ENCODE measurements around the gene SRBD1. TPM values are rescaled to one million over a fixed set of nuclear protein-coding genes. Genes with fewer than 3 reads are reported as not detected.

Gene SRBD1
- total RNA-seq, 1 donor, result 22.1 TPM

DNA sequence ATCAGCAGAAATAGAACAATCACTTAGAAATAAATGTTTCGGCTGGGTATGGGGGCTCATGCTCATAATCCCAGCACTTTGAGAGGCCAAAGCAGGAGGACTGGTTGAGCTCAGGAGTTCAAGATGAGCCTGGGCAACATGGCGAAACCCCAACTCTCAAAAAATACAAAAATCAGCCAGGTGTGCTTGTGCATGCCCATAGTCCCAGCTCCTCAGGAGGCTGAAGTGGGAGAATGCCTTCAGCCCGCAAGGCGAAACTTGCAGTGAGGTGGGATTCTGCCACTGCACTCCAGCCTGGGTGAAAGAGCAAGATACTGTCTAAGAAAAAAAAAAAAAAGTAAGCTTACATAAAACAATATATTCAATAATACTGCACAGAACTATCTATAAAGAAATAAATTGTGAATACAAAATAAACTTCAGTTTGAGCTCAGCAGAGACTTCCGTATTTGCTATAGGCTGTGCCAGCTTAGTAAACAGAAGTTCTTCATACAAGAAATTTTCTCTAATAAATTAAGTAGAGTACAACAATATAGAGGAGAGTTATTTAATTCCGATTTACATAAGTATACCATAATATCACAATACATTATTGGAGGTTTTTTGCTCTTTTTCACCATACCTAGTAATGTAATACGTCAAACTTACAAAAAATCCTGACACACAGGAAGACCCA is 43.6 kb downstream of the SRBD1 start:
- DNase-seq (ENCODE audit: low read depth in 2 of 3, low spot score in 2 of 3), result peak in 1 of 3 donors; percentile 14

DNA sequence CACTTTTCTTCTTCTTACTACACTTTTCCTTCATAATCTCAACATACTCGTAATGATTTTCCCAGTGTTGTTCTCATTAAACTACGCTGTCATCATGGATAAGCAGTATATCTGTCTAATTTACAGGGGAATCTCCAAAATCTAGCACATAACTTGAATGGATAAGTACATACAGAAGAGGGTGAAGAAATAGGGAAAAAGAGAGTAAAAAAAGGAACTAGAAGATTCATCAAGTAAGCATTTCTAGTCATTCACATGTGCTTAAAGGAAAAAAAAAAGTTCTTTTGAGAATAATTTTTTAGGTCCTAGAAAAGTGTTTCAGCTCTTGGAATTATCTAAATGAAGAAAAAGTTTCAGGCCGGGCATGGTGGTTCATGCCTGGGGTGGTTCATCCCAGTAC is 51.6 kb downstream of the SRBD1 start:
- DNase-seq (ENCODE audit: low read depth in 2 of 3, low spot score in 2 of 3), result no peak

DNA sequence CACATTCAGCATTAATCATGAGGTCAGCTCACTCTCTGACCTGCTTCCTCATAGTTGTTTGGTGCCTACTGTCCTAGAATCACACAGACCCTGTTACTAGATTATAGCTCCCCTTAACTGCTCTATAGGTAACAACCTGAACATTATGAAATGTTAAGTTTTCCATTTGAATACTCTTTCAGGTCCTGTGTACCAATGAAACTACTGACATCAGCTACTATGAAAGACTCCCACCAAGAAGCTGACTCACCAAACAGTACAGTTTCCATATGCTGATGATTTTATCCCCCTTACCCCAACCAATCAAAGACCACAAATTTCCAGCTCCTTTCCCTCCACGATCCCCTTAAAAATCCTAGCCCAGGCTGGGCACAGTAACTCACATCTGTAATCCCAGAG is 56.3 kb downstream of the SRBD1 start:
- no peak for DNase-seq (ENCODE audit: low read depth in 2 of 3, low spot score in 2 of 3)

DNA sequence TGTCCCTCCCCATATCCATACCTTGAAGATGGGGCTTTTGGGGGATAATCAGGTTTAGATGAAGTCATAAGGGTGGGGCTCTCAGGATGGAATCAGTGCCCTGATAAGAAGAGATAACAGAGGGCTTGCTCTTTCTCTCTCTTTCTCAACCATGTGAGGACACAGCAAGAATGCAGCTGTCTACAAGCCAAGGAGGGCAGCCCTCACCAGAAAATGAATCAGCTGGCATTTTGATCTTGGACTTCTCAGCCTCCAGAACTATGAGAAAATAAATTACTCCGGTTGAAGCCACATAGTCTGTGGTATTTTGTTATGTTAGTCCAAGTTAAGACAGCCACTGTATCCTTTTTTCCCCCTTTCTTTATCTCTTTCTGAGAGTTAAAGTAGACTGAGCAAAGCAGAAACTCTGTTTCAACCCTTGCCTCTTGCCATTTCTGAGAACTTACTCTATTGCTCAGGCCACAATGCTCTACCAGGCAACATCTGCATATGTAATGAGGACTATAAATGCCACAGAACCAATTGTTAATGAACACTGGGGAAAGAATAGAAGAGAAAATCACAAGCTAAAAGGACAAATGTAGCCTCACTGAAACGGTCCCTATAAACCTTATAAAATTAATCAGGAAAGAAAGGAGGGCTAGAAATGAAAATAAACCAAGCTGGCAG is 56.9 kb downstream of the SRBD1 start:
- no peak for DNase-seq (ENCODE audit: low read depth in 2 of 3, low spot score in 2 of 3)

DNA sequence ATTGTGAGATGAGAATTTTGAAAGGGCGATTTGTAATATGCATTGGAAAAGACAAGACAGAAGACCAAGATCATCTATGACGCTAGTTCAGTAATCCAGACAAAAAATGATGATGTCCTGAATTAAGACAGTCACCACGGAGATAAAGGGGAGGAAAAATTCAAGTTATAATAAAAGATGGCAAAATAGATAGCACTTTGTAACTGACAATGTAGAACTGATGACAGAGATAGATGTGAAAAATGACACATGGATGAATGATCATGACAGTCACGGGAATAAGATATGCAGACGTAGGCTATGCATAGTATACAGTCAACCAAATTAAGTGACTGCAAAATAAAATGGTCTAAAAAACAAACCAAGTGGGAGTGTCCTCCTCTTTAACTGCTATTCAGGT is 59.2 kb downstream of the SRBD1 start:
- DNase-seq (ENCODE audit: low read depth in 2 of 3, low spot score in 2 of 3), result no peak

DNA sequence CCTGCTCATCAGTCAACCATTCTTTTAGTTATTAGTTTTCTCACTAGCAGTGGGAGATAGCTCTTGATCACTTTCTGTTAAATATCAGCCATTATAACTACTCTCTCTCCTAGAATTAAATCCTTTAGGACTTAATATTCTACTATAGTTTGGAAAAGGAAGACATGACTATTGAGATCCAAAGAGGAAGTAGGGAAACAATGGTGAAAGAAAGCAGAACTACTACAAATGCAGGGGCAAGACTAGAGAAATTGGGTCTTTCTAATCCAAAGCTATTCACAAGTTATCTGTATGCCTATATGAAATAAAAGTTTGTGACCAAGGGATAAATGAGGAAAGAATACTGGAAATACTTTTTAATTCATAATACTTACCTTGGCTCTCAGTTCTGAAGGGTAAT is 65.1 kb downstream of the SRBD1 start:
- DNase-seq (ENCODE audit: low read depth in 2 of 3, low spot score in 2 of 3), result peak in 1 of 3 donors; percentile 12

DNA sequence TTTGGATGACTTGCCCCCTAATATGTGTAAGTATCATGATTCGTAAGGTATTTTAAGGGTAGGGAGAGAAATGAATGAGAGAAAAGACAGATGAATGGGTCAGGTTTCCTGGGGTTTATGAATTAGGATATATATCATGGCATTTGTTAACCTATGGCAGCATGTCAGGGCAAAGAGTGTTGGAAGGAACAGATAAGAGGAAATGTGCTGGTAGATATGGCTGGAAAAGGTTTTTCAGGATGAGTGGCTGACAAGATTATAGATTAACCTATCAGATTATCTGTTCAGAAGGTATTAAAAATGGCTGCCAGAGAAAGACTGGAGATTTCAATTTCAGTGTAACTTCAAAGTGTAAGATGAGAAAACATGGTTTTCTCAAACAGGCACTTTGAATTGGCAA is 67.8 kb downstream of the SRBD1 start:
- no peak for DNase-seq (ENCODE audit: low read depth in 2 of 3, low spot score in 2 of 3)

DNA sequence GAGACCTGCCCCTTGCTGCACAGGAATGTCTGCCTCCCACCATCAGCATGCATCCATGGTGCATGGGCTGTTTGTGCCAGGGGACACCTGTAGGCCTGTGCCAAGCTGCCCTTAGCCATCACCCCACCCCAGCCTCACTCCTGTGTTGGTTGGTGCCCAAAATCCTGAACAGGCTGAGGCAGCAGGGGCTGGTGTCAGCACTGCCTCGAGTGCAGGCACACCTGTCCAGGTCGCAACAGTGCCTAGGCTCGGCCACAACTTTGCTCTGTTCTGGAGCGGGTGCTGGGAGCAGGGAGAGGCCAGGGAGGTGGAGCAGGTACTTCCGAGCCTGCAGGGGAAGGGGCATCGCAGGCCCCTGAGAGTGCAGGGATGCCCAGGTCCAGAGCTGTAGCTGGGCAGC is 69.1 kb downstream of the SRBD1 start:
- DNase-seq (ENCODE audit: low read depth in 2 of 3, low spot score in 2 of 3), result no peak

DNA sequence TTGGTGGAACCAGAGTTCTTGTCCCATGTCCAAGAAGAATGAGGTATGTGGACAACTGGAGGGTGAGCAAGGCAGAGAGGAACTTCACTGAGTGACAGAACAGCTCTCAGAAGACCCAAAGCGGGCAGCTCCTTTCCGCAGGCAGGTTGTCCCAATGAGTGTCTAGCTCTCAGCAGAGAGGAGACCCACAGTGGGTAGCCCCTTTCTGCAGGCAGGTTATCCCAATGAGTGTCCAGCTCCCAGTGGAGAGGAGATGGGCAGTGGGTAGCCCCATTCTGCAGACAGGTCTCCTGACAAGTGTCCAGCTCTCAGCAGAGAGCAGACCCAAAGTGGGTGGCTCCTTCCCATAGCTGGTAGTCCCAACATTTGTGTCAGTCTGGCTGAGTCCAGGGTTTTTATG is 69.6 kb downstream of the SRBD1 start:
- peak in 1 of 3 donors; percentile 3 for DNase-seq (ENCODE audit: low read depth in 2 of 3, low spot score in 2 of 3)

DNA sequence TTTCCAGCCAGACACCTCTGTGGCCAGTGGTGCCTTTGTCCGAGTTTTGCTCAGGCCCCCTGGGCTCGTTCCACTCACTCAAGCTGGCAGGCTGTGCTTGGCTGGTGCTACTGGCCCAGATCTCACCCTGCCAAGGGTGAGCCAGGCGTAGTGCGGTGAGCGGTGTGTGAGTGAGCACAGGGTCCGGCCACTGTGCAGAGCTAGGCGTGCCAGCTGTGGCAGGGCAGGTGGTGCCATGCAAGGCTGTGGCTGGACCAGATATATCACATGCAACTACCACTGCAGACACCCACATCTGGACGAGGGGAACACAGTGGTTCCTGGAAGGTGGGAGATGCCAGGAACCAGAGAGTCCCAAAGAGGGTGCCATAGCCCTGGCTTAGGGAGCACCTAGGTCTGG is 70.1 kb downstream of the SRBD1 start:
- DNase-seq (ENCODE audit: low read depth in 2 of 3, low spot score in 2 of 3), result no peak

DNA sequence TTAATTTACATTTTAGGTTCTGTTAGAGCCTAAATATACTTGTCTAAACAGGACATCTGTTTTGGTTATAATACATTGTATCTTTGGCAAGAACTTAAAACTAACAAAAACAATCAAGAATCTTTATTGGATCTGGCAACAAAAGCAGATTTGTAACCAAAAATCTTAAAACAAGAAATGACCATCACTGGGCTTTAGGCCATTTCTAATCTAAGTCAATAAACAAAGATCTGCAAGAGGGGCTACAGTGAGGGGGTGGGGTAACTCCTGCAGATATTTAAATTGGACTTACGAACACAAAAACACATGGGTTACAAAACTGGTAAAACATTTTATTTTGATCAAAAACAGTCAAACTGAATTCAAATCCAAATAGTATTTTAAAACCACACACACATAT is 77.3 kb downstream of the SRBD1 start:
- no peak for DNase-seq (ENCODE audit: low read depth in 2 of 3, low spot score in 2 of 3)

DNA sequence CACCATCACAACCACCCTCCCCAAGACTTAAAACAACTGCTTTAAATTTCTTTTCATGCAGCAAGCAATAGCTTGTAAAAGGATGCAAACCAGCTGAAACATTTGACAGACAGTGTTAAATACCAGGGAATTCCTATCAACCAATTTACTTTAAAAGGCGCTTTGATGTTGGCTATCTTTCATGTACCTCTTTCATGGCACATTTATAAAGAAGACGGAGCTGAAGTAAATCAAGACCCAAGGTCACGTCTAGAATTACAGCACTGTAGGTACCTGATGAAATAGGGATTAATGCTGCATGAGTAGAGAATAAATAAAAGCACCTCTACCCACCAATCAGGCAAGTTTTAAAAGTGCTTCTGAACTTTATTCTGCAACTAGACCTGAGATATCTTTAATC is 78.9 kb downstream of the SRBD1 start:
- no peak for DNase-seq (ENCODE audit: low read depth in 2 of 3, low spot score in 2 of 3)

DNA sequence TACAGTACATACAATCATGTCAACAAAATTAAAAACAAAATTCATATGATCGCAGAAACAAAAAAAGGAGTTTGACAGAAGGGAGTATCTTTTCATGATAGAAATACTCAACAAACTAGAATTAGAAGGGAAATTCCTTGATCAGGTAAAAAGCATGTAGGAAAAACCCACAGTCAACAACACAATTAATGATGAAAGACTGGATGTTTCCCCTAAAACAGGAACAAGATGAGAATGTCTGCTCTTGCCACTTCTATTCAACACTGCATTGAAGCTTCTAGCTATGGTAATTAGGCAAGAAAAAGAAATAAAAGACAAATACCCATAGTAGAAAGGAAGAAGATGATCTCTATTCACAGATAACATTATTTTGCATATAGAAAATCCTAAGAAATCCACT is 87.1 kb downstream of the SRBD1 start:
- no peak for DNase-seq (ENCODE audit: low read depth in 2 of 3, low spot score in 2 of 3)

DNA sequence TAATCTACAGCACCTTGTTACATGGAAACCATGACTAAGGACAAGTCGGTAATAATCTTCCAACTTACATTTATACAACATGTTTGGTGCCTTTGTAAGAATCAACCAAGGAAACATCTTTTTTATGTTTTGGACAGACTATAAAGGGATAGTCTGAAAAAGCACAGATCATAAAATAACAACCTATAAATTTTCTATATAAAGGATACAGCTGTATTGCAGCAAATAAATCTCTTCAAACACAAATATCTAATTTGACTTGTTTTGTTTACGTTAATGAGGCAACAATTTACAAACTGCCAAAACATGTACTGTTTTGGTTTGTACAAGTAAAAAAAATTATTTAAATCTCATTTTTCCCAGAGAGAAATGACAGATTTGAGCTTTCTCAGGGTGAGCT is 92.5 kb downstream of the SRBD1 start:
- no peak for DNase-seq (ENCODE audit: low read depth in 2 of 3, low spot score in 2 of 3)

DNA sequence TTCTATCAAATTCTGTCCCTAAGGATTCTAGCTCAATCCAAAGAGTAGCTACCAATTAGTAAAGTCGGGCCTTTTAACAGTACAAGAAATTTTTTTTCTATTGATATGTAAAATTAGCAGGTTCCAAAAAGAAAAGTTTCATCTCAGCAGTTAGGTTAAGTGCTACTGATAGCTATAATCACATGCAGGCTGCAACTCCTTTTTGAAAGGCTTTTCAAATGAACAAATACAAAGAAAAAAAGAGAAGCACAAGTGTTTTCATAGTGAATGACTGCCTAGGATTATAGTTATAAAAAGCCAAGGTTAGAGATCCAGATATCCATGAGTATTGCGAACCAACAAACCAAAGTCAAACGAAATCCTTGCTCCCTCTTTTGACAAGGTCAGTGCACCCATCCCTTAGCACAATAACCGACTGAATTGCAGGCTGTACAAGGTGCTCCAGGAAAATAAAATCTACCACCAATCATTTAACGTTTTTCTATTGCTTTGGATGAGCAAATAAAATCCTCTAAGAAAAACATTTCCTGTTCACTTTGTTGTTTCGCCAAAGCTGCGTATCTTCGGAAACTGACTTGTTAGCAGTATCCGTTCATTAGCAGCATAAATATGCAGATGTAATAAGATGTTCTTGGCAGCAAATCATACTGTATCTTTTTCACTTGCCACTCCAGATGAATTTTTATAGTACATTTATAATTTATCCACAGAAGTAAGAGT is 100.2 kb downstream of the SRBD1 start:
- DNase-seq (ENCODE audit: low read depth in 2 of 3, low spot score in 2 of 3), result no peak

DNA sequence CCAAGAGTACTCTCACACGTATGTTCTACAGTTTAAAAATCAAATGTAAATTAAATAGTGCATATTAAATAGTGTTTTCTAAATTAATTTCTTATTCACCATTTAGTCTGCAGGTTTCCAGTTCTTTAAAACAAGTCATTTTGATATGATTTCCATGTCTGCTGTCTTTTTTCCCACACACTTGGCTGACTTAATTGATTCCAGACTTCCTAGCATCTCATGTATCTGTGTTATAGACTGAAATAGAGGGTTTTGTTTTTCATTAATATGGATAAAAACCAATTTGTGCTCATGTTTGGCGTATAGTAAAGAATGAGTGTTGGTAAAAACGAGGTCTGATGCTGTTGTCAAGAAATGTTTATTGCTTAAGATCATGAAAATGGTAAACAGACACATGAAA is 104.3 kb downstream of the SRBD1 start:
- DNase-seq (ENCODE audit: low read depth in 2 of 3, low spot score in 2 of 3), result no peak

DNA sequence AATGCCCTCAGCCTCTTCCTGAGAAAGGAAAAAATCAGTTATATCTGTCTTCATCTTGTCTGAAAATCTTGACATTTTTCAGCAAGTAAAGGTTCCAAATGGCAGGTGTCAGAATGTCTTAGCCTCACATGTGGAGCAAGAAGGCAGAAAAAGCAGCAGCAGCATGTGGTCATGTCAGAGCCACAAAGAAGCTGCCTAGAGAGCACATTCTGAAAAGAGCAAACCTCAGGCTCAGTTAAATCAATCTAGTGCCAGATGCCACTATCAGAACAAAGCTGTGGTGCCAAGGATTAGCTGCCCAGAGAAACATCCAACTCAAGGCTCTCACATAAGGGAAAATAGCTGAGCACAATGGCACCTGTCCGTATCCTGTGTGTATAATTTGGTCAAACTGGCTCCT is 105.9 kb downstream of the SRBD1 start:
- DNase-seq (ENCODE audit: low read depth in 2 of 3, low spot score in 2 of 3), result no peak

DNA sequence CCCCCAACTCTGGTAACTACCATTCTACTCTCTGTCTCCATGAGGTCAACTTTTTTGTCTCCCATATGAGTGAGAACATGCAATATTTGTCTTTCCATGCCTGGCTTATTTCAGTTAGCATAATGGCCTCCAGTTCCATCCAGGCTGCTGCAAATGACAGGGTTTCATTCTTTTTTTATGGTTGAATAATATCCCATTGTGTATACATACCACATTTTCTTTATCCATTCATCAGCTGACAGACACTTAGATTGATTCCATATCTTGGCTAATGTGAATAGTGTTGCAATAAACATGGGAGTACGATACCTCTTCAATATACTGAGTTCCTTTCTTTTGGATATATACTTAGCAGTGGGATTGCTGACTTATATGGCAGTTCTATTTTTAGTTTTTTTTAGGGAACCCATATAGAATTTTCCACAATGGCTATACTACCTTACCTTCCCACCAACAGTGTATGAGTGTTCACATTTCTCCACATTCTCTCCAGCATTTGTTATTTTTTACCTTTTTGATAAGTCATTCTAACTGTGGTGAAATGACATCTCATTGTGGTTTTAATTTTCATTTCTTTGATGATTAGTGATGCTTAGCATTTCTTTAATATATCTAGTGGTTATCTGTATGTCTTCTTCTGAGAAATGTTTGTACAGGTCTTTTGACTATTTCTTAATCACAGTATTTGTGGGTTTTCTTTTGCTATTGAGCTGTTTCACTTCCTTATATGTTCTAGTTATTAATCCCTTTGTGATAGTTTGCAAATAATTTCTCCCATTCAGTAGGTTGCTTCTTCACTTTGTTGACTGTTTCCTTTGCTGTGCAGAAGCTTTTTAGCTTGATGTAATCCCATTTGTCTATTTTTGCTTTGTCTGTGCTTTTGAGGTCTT is 112.2 kb downstream of the SRBD1 start:
- no peak for DNase-seq (ENCODE audit: low read depth in 2 of 3, low spot score in 2 of 3)

DNA sequence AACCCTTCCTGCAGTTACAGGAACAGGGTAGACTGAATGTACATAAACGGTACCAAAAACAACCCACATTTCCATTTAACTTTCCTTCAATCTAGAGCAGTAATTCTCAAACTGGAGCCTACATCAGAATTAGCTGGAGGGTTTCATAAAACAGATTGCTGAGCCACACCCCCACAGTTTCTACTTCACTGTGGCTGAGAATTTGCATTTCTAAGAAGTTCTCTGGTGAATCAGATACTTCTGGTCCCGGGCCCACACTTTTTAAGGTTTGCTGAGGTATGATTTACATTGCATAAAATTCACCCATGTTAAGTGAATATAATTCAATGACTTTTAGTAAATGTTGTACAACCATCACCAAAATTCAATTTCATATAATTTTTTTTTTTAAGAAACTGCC is 113.7 kb downstream of the SRBD1 start:
- DNase-seq (ENCODE audit: low read depth in 2 of 3, low spot score in 2 of 3), result no peak

DNA sequence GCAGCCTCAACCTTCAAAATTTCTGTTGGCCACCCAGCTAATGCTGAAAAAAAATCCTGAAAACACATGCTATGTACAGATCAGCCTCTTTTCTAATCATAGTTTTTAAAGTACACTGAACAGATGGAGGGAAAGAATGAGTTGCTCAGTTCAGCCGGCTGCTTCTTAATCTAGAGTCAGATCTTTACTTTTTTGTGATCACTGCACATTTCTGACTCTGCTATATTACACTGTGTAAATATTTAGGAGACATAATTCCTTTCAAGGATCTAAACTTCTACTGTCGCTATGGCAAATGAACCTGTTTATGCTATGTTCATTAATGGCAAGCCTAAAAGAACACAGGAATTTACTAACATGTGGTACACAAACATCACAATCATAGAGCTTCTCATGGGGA is 114.2 kb downstream of the SRBD1 start:
- DNase-seq (ENCODE audit: low read depth in 2 of 3, low spot score in 2 of 3), result no peak

DNA sequence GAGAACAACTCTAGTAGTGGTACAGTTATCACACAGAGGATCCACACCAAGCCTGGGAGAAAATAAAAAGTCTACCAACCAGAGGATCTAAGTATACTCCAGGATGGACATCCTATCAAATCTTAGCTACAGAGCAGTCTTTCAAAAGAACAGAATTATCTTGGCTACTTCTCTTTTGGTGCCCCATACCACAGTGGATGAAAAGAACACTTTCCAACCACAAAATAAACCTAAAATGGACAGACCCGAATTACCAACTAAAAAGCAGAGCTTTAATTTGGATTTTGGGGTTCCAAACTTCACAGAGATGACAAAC is 116.1 kb downstream of the SRBD1 start:
- DNase-seq (ENCODE audit: low read depth in 2 of 3, low spot score in 2 of 3), result no peak

All from hematopoietic multipotent progenitor cell (in vitro differentiated cells).